Trophoblast cell (in vitro differentiated cells and primary cell): ENCODE data around the gene ANKRD33B.
A peak's percentile ranks its signal among the peaks of the same experiment; 100 is the strongest.

Experiments
- DNase-seq, 2 donors: peaks; one replicate each; pipeline ENCODE4 v3.0.0-alpha.2; 2016
- H2AFZ ChIP-seq: 2 replicates; pipeline ENCODE4 v1.6.1; 2013; ENCODE audit warnings: low read length, moderate library complexity, mild to moderate bottlenecking; ENCODE audit not compliant: insufficient read depth, poor library complexity
- H2AK5ac ChIP-seq: 2 replicates; pipeline ENCODE4 v1.6.1; 2013; ENCODE audit warnings: mild to moderate bottlenecking, low read length
- H2BK120ac ChIP-seq: 2 replicates; pipeline ENCODE4 v1.6.1; 2013; ENCODE audit warnings: low read length, mild to moderate bottlenecking, moderate library complexity; ENCODE audit not compliant: insufficient read depth, poor library complexity
- H2BK12ac ChIP-seq: 2 replicates; pipeline ENCODE4 v1.6.1; 2013; ENCODE audit warnings: mild to moderate bottlenecking, low read length, moderate library complexity
- H2BK5ac ChIP-seq: 2 replicates; pipeline ENCODE4 v1.6.1; 2013; ENCODE audit warnings: low read length, low read depth, moderate library complexity, mild to moderate bottlenecking; ENCODE audit not compliant: poor library complexity
- H3K14ac ChIP-seq: 2 replicates; pipeline ENCODE4 v1.6.1; 2013; ENCODE audit warnings: mild to moderate bottlenecking, low read length
- H3K18ac ChIP-seq: 2 replicates; pipeline ENCODE4 v1.6.1; 2013; ENCODE audit warnings: mild to moderate bottlenecking, low read length
- H3K23ac ChIP-seq: 2 replicates; pipeline ENCODE4 v1.6.1; 2013; ENCODE audit warnings: low read length
- H3K27ac ChIP-seq: 2 replicates; pipeline ENCODE4 v1.5.1; 2013; ENCODE audit warnings: low read depth, mild to moderate bottlenecking, inconsistent platforms, low read length, moderate library complexity
- H3K27me3 ChIP-seq: 2 replicates; pipeline ENCODE4 v1.6.1; 2013; ENCODE audit warnings: inconsistent platforms, mild to moderate bottlenecking, low read length, moderate library complexity; ENCODE audit not compliant: insufficient read depth
- H3K36me3 ChIP-seq, 2 experiments: 1 replicate in 1 of 2; 2 replicates in 1 of 2; pipeline ENCODE4 v1.6.1; 2013; ENCODE audit warnings: low read length in 2 of 2, mild to moderate bottlenecking in 2 of 2, moderate library complexity in 1 of 2; ENCODE audit not compliant: insufficient read depth in 2 of 2, control insufficient read depth in 1 of 2
- H3K4ac ChIP-seq: 2 replicates; pipeline ENCODE4 v1.6.1; 2013; ENCODE audit warnings: low read depth, mild to moderate bottlenecking, low read length, moderate library complexity
- H3K4me1 ChIP-seq, 2 experiments: 1 replicate in 1 of 2; 2 replicates in 1 of 2; pipeline ENCODE4 v1.6.1; 2013; ENCODE audit warnings: low read length in 2 of 2, mild to moderate bottlenecking in 2 of 2, moderate library complexity in 1 of 2; ENCODE audit not compliant: insufficient read depth in 2 of 2, control insufficient read depth in 1 of 2
- H3K4me2 ChIP-seq: 2 replicates; pipeline ENCODE4 v1.6.1; 2013; ENCODE audit warnings: inconsistent platforms, mild to moderate bottlenecking, low read length, moderate library complexity
- H3K4me3 ChIP-seq: 2 replicates; pipeline ENCODE4 v1.5.1; 2013; ENCODE audit warnings: mild to moderate bottlenecking, low read depth, low read length, inconsistent platforms
- H3K79me1 ChIP-seq: one replicate; pipeline ENCODE4 v1.6.1; 2013; ENCODE audit warnings: low read length
- H3K79me2 ChIP-seq: 2 replicates; pipeline ENCODE4 v1.6.1; 2013; ENCODE audit warnings: low read length, mild to moderate bottlenecking; ENCODE audit not compliant: control insufficient read depth, insufficient read depth, poor library complexity
- H3K9ac ChIP-seq: 2 replicates; pipeline ENCODE4 v1.6.1; 2013; ENCODE audit warnings: mild to moderate bottlenecking, low read length
- H3K9me3 ChIP-seq: 2 replicates; pipeline ENCODE4 v1.6.1; 2013; ENCODE audit warnings: low read depth, mild to moderate bottlenecking, control low read depth, inconsistent platforms, low read length; ENCODE audit not compliant: insufficient read depth
- H4K12ac ChIP-seq: 2 replicates; pipeline ENCODE4 v1.6.1; 2013; ENCODE audit warnings: low read depth, mild to moderate bottlenecking, low read length, moderate library complexity
- H4K8ac ChIP-seq: 2 replicates; pipeline ENCODE4 v1.6.1; 2013; ENCODE audit warnings: low read depth, mild to moderate bottlenecking, low read length, moderate library complexity
- H4K91ac ChIP-seq: one replicate; pipeline ENCODE4 v1.6.1; 2013; ENCODE audit warnings: low read depth, mild to moderate bottlenecking, low read length, moderate library complexity
- WGBS: extraction: QIAGEN DNeasy Blood & Tissue Kit; methylation state at CpG from one replicate; pipeline ENCODE4 v1.1.7; 2013; ENCODE audit warnings: missing lambda C conversion rate; ENCODE audit not compliant: insufficient read length, insufficient coverage; ENCODE audit errors: extremely low coverage; 5-methylcytosine and 5-hydroxymethylcytosine counted together

The ANKRD33B gene

DNA sequence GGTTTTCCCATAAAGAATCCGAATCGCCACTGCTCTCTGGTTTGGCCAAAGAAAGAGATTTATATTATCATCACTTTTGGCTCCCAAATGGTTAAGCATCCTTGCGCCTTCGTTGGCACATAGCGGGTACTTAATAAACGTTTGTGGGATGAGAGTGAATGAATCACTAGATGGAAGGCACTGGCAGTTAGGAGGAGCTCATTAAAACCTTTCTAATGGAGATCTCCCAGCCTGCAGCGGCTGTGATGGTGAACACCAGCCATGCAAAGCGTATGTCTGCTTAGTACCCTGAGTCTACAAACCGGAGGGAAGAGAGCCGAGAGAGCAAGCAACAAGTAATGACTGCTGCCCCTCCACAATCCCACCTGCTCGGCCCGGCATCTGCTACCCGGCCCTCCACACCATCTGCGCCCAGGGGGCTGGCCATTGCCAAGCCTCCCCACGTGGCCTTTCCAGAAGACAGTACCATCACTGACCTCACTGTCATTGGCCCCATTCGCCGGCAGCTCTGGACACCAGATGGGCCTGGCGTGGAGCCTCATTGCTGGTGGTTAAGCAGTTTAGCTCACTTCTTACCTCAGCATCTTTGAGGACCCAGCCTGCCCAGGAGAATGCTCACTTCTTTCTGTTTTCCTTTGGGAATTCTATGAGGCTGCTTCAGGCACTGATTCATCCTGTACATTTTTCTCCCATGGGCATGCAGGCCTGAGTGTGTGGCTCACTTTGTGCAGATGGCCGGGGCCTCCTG lies 39.3 kb upstream of the ANKRD33B start:
- Histone ChIP-seq H3K4me2 (no peak overlapping the region), H4K12ac (no peak overlapping the region), H3K79me1 (peaks cover 3% of the 10 kb centered on the region), H2BK120ac (no peak overlapping the region), H3K4ac (no peak overlapping the region), H3K23ac (no peak overlapping the region), H3K18ac (no peak overlapping the region), H3K27me3 (no peaks in the 10 kb centered on the region), H2AFZ (no peak overlapping the region), H3K79me2 (no peaks in the 10 kb centered on the region), H3K4me1 (peaks cover 2% of the 10 kb centered on the region in 2 experiments), H3K14ac (no peak overlapping the region), H4K91ac (no peak overlapping the region), H3K4me3 (no peak overlapping the region), H3K9me3 (peaks cover 13% of the 10 kb centered on the region), H4K8ac (no peak overlapping the region), H2AK5ac (no peak overlapping the region), H2BK12ac (no peak overlapping the region), H3K27ac (no peak overlapping the region), H3K9ac (no peak overlapping the region), H3K36me3 (no peaks in the 10 kb centered on the region), H2BK5ac (no peak overlapping the region)
- DNase-seq, result peak; percentile 36 to 46
- no CpG with 5 or more reads among the region's 19 CpGs for WGBS

GRCh38 chr5:10525124-10525495 lies 38.8 kb upstream of the ANKRD33B start:
- Histone ChIP-seq H4K8ac (no peak overlapping the region), H4K12ac (no peak overlapping the region), H2AFZ (no peak overlapping the region), H2BK120ac (no peak overlapping the region), H3K79me2 (no peaks in the 10 kb centered on the region), H2AK5ac (no peak overlapping the region), H3K27ac (no peak overlapping the region), H3K9me3 (peaks cover 14% of the 10 kb centered on the region), H3K18ac (no peak overlapping the region), H3K79me1 (peaks cover 3% of the 10 kb centered on the region), H3K36me3 (no peaks in the 10 kb centered on the region), H3K27me3 (no peaks in the 10 kb centered on the region), H3K4ac (no peak overlapping the region), H3K4me2 (no peak overlapping the region), H4K91ac (no peak overlapping the region), H3K9ac (no peak overlapping the region), H3K14ac (no peak overlapping the region), H2BK12ac (no peak overlapping the region), H3K4me3 (no peak overlapping the region), H3K4me1 (peaks cover 2% of the 10 kb centered on the region in 2 experiments), H2BK5ac (no peak overlapping the region), H3K23ac (no peak overlapping the region)
- WGBS, result no CpG with 5 or more reads among the region's 4 CpGs
- DNase-seq, result no peak

GRCh38 chr5:10527281-10527950 lies 36.5 kb upstream of the ANKRD33B start:
- no peak overlapping the region for H3K23ac ChIP-seq
- no peak overlapping the region for H3K4me3 ChIP-seq
- H4K91ac ChIP-seq, result peak overlapping the region; percentile 50
- WGBS, result no CpG with 5 or more reads among the region's 11 CpGs
- H3K36me3 ChIP-seq, result no peaks in the 10 kb centered on the region
- H2BK120ac ChIP-seq, result peak overlapping the region; percentile 8
- H2BK5ac ChIP-seq, result no peak overlapping the region
- H2AK5ac ChIP-seq, result no peak overlapping the region
- H3K27me3 ChIP-seq, result no peaks in the 10 kb centered on the region
- no peak overlapping the region for H3K18ac ChIP-seq
- H4K12ac ChIP-seq, result no peak overlapping the region
- peaks cover 3% of the 10 kb centered on the region for H3K79me1 ChIP-seq
- peak overlapping the region; percentile 39 for H4K8ac ChIP-seq
- H3K79me2 ChIP-seq, result no peaks in the 10 kb centered on the region
- no peak overlapping the region for H3K14ac ChIP-seq
- no peak overlapping the region for H3K9ac ChIP-seq
- peaks cover 7% of the 10 kb centered on the region for H3K9me3 ChIP-seq
- H3K4me1 ChIP-seq, result peaks cover 2% of the 10 kb centered on the region in 2 experiments
- H3K4me2 ChIP-seq, result no peak overlapping the region
- H2BK12ac ChIP-seq, result peak overlapping the region; percentile 41
- DNase-seq, result no peak
- no peak overlapping the region for H3K4ac ChIP-seq
- H2AFZ ChIP-seq, result no peak overlapping the region
- H3K27ac ChIP-seq, result no peak overlapping the region

DNA sequence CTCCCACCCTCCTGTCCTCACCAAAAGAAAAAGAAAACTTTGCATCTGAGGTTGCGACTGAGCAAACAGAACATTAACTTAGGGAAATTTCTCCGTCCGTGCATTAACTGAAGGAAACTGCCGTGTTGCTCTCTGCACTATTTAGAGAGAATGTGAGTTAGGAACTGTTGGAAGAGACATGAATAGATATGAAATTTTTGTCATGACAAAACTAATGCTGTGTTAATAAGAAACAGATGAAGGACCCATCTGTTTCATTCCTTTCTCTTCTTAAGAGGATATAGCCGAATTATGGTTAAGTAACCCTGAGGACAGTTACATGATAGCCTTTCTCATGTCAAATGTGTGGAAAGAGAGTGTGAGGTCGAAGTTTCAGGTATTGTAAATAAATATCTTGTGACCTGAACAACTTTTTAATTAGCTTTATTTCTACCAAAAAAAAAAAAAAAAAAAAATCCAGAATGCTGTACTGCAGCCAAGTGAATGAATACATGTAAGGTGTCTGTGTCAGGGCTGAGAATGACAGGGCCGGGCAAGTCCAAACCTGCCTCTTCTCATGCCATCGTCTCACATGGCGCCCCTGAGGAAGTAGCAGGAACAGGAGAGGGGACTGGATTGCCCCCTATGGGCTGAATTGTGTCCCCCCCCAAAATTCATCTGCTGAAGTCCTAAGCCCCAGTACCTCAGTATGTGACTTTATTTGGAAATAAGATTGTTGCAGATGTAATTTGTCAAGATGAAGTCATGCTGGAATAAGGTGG lies 35.6 kb upstream of the ANKRD33B start:
- Histone ChIP-seq H3K14ac (no peak overlapping the region), H3K27me3 (no peaks in the 10 kb centered on the region), H3K79me2 (no peaks in the 10 kb centered on the region), H4K8ac (no peak overlapping the region), H2BK12ac (no peak overlapping the region), H3K4me3 (no peak overlapping the region), H2BK120ac (no peak overlapping the region), H3K18ac (no peak overlapping the region), H3K79me1 (peaks cover 3% of the 10 kb centered on the region), H3K4ac (no peak overlapping the region), H3K27ac (no peak overlapping the region), H3K9me3 (peaks cover 6% of the 10 kb centered on the region), H3K23ac (no peak overlapping the region), H4K91ac (peak overlapping the region; percentile 50), H2BK5ac (no peak overlapping the region), H3K4me2 (no peak overlapping the region), H2AK5ac (no peak overlapping the region), H3K36me3 (no peaks in the 10 kb centered on the region), H4K12ac (no peak overlapping the region), H2AFZ (no peak overlapping the region), H3K9ac (no peak overlapping the region), H3K4me1 (peaks cover 2% of the 10 kb centered on the region in 2 experiments)
- no CpG with 5 or more reads among the region's 9 CpGs for WGBS
- DNase-seq, result no peak
